Activated B cell treated with CpG ODN at 0.5 μM for 24 hours (primary cell): ENCODE measurements around the gene GATAD2A. TPM values are rescaled to one million over a fixed set of nuclear protein-coding genes. Genes with fewer than 3 reads are reported as not detected.

Experiments used
- ATAC-seq: fragments of 200-7000 bp; cut with Tn5 transposase; one replicate; pipeline ENCODE4 v1.10.0; 2021; ENCODE audit warnings: low read depth, mild to moderate bottlenecking, moderate library complexity
- CTCF ChIA-PET: fragments of 350-600 bp; sonication (Branson Sonifier 250); formaldehyde crosslinking; loops from one replicate; lab custom pipeline; 2021; ENCODE audit warnings: antibody characterized with exemption; lab: Charles Lee
- POLR2A ChIA-PET: fragments of 350-600 bp; sonication (Branson Sonifier 250); formaldehyde crosslinking; loops from one replicate; lab custom pipeline; 2021; ENCODE audit warnings: antibody characterized with exemption; lab: Charles Lee
- DNase-seq: peaks from one replicate; pipeline ENCODE4 v3.0.0; 2022
- H3K27ac Mint-ChIP-seq: one replicate; pipeline ENCODE4 v1.8.0; 2020; ENCODE audit warnings: mixed read lengths
- H3K27me3 Mint-ChIP-seq: one replicate; pipeline ENCODE4 v1.8.0; 2021; ENCODE audit warnings: mixed read lengths
- H3K36me3 Mint-ChIP-seq: one replicate; pipeline ENCODE4 v1.8.0; 2021; ENCODE audit warnings: low read depth, mixed read lengths
- H3K4me1 Mint-ChIP-seq: one replicate; pipeline ENCODE4 v1.8.0; 2021; ENCODE audit warnings: mixed read lengths
- H3K4me3 Mint-ChIP-seq: one replicate; pipeline ENCODE4 v1.8.0; 2020; ENCODE audit warnings: mild to moderate bottlenecking, mixed read lengths
- H3K9me3 Mint-ChIP-seq: one replicate; pipeline ENCODE4 v1.8.0; 2020; ENCODE audit warnings: mixed read lengths
- intact Hi-C: fragments of 100-400 bp; cut with micrococcal nuclease; formaldehyde crosslinking; loops from one replicate; pipeline ENCODE4 v1.15.1; 2024
- total RNA-seq: library from RNA; stranded (reverse); gene quantifications from 2 replicates; pipeline ENCODE4 v1.2.3, GENCODE V29; 2022
- TF ChIP-seq, protein P1 (sequence below): fragments of 200-600 bp; IDR thresholded peaks from one replicate; pipeline ENCODE4 v1.8.0; 2022; ENCODE audit warnings: antibody characterized with exemption, mild to moderate bottlenecking

GATAD2A gene
- total RNA-seq, 1 donor from 2014 or later: 116 TPM

- H3K36me3 Mint-ChIP-seq: peaks cover 11% of the 10 kb centered on the region
- H3K27me3 Mint-ChIP-seq: no peaks in the 10 kb centered on the region
- no peak for DNase-seq
- ChIA-PET CTCF (no interaction called here), POLR2A (no interaction called here)
- no peak for ATAC-seq
- TF ChIP-seq, protein P1, sequence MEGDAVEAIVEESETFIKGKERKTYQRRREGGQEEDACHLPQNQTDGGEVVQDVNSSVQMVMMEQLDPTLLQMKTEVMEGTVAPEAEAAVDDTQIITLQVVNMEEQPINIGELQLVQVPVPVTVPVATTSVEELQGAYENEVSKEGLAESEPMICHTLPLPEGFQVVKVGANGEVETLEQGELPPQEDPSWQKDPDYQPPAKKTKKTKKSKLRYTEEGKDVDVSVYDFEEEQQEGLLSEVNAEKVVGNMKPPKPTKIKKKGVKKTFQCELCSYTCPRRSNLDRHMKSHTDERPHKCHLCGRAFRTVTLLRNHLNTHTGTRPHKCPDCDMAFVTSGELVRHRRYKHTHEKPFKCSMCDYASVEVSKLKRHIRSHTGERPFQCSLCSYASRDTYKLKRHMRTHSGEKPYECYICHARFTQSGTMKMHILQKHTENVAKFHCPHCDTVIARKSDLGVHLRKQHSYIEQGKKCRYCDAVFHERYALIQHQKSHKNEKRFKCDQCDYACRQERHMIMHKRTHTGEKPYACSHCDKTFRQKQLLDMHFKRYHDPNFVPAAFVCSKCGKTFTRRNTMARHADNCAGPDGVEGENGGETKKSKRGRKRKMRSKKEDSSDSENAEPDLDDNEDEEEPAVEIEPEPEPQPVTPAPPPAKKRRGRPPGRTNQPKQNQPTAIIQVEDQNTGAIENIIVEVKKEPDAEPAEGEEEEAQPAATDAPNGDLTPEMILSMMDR: no peak
- no peaks in the 10 kb centered on the region for H3K9me3 Mint-ChIP-seq
- intact Hi-C loops: no loop called here
- H3K4me1 Mint-ChIP-seq: peaks cover 79% of the 10 kb centered on the region
- H3K4me3 Mint-ChIP-seq: no peak overlapping the region
- H3K27ac Mint-ChIP-seq: no peak overlapping the region
These were observed 15.8 kb downstream of the GATAD2A start for GRCh38 chr19:19421299-19421696.

DNA sequence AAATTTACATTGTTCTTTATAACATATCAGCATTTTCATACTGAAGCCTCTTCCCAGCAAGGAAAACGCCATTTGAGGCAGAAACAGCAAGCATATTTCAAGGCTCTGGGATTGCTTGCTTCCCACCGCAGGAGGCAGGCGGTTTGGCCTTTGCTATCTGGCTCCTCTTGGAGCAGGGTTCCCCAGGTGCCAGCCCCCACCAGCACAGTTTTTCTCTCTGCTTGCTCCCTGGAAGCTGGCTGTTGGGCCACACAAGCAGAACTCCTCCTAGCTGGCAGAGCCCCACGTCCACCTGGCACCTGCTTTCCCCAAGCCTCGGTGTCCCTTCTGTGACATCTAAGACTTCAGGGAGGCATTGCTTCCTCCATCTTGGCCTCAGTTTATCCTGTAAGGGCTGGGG lies 16.7 kb downstream of the GATAD2A start:
- TF ChIP-seq, protein P1: no peak
- ChIA-PET POLR2A (no interaction called here), CTCF (no interaction called here)
- Mint-ChIP-seq H3K4me3 (no peak overlapping the region), H3K9me3 (no peaks in the 10 kb centered on the region), H3K36me3 (peaks cover 11% of the 10 kb centered on the region), H3K27ac (no peak overlapping the region), H3K27me3 (no peaks in the 10 kb centered on the region), H3K4me1 (peaks cover 83% of the 10 kb centered on the region)
- intact Hi-C loops: no loop called here
- DNase-seq: no peak
- no peak for ATAC-seq

DNA sequence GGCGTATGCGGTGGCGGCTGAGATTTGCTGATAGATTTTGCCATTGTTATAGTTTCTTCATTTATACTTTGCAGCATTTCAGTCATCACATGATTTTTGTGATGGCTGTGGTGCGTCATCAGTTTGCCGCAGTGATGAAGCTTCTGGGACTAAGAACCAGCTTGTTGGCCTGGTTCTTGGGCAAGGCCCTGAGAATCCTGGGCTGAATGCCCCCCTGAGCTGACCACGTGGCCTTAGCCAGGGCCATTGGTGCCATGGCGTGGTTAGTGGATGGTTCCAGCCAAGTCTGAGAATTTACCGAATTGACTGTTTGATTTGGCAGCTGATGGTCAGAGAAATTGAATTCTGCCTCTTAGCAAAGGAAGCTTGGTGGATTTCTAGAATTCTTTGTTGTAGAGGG lies 17.8 kb downstream of the GATAD2A start:
- Mint-ChIP-seq H3K27me3 (no peaks in the 10 kb centered on the region), H3K4me3 (no peak overlapping the region), H3K36me3 (peaks cover 16% of the 10 kb centered on the region), H3K9me3 (no peaks in the 10 kb centered on the region), H3K4me1 (peaks cover 83% of the 10 kb centered on the region), H3K27ac (no peak overlapping the region)
- intact Hi-C loops: no loop called here
- CTCF ChIA-PET: no interaction called here
- POLR2A ChIA-PET: no interaction called here
- TF ChIP-seq, protein P1: no peak
- ATAC-seq (no peak), DNase-seq (no peak)

DNA sequence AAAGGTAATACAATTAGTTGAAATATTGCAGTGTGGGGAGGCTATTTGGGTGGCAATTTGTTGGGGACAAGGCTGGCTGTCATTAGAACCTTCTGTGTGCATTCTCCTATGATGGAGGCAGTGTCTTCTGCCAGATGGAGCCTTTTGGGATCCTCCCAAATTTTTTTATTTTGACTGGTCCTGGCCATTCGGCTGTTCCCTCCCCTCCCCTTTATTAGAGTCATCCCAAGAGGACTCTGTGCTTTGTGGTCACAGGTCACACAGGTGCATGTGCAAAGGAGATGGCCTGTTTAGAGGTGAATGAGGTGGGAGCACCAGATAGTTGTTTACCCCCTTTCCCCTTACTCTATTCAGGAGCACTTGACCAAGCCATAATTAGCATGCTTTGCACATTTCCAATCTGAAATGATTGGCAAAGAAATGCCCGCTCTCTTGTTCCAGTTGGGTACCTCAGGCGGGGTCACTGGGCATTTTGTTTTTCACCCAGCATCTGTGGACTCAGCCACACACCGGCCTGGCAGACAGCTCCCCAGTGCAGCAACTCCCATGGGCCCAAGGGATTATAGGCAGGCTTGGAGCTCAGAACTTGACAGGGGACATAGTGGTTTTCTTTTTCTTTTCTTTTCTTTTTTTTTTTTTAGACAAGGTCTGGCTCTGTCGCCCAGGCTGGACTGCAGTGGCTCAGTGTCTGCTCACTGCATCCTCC lies 19.8 kb downstream of the GATAD2A start:
- POLR2A ChIA-PET: interaction anchor here (0.7 kb wide), 2 partner anchors 18 to 63 kb away, joined by 5 to 6 read pairs; no protein-coding TSS in a partner anchor
- CTCF ChIA-PET: interaction anchor here (1.2 kb wide), 1 partner anchor 65 kb away, joined by 4 read pairs; no protein-coding TSS in a partner anchor
- Mint-ChIP-seq H3K4me3 (no peak overlapping the region), H3K27me3 (no peaks in the 10 kb centered on the region), H3K4me1 (peaks cover 81% of the 10 kb centered on the region), H3K9me3 (no peaks in the 10 kb centered on the region), H3K36me3 (peaks cover 20% of the 10 kb centered on the region), H3K27ac (no peak overlapping the region)
- intact Hi-C loops: no loop called here
- DNase-seq (no peak), ATAC-seq (no peak)
- TF ChIP-seq, protein P1: no peak

DNA sequence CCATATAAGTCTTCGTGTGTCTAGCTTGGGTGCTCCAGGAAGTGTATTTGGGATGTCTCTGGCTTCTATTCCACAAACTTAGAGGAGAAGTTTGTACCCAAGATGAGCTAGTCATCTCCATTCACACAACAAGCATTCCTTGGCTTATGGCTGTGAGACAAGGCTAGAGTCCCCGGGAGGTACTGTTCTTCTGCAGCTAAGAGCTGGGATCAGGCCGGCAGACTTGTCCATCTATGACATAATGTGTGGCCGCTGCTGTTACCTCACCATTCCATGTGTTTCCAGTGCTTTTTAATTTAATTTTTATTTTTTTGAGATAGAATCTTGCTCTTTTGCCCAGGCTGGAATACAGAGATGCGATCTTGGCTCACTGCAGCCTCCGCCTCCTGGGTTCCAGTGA lies 20.7 kb downstream of the GATAD2A start:
- POLR2A ChIA-PET: interaction anchor here (0.5 to 0.7 kb wide), 3 partner anchors 12 to 66 kb away, joined by 3 to 5 read pairs (median 5); no protein-coding TSS in a partner anchor
- Mint-ChIP-seq H3K4me3 (no peak overlapping the region), H3K4me1 (peaks cover 80% of the 10 kb centered on the region), H3K36me3 (peaks cover 19% of the 10 kb centered on the region), H3K27me3 (no peaks in the 10 kb centered on the region), H3K9me3 (no peaks in the 10 kb centered on the region), H3K27ac (no peak overlapping the region)
- CTCF ChIA-PET: interaction anchor here (1.2 kb wide), 1 partner anchor 64 kb away, joined by 4 read pairs; no protein-coding TSS in a partner anchor
- no peak for DNase-seq
- ATAC-seq: no peak
- TF ChIP-seq, protein P1: no peak
- intact Hi-C loops: no loop called here
